Ishikawa (cell line): ENCODE data around the gene MYL12A.

Experiments
- CEBPB ChIP-seq: IDR thresholded peaks from 2 replicates; pipeline ENCODE4 v1.6.1; 2012
- CREB1 ChIP-seq: IDR thresholded peaks from 2 replicates; pipeline ENCODE4 v1.6.1; 2012; ENCODE audit warnings: low read depth
- EGR1 ChIP-seq: IDR thresholded peaks from 2 replicates; pipeline ENCODE4 v1.6.1; 2012
- EP300 ChIP-seq: IDR thresholded peaks from 2 replicates; pipeline ENCODE4 v1.6.1; 2012; ENCODE audit warnings: borderline replicate concordance
- FOXM1 ChIP-seq: IDR thresholded peaks from 2 replicates; pipeline ENCODE4 v1.6.1; 2012; ENCODE audit warnings: low read depth, borderline replicate concordance
- MAX ChIP-seq: IDR thresholded peaks from 2 replicates; pipeline ENCODE4 v1.6.1; 2012
- NFIC ChIP-seq: IDR thresholded peaks from 2 replicates; pipeline ENCODE4 v1.6.1; 2012
- RAD21 ChIP-seq: IDR thresholded peaks from 2 replicates; pipeline ENCODE4 v1.6.1; 2012; ENCODE audit warnings: low read depth
- REST ChIP-seq: IDR thresholded peaks from 2 replicates; pipeline ENCODE4 v1.6.1; 2012; ENCODE audit warnings: low read depth, mild to moderate bottlenecking
- TAF1 ChIP-seq: IDR thresholded peaks from 2 replicates; pipeline ENCODE4 v1.6.1; 2012; ENCODE audit warnings: low read depth, mild to moderate bottlenecking
- TCF12 ChIP-seq: IDR thresholded peaks from 2 replicates; pipeline ENCODE4 v1.6.1; 2012; ENCODE audit warnings: low read depth
- TEAD4 ChIP-seq: IDR thresholded peaks from 2 replicates; pipeline ENCODE4 v1.6.1; 2012
- USF1 ChIP-seq: IDR thresholded peaks from 2 replicates; pipeline ENCODE4 v1.6.1; 2012
- YY1 ChIP-seq: IDR thresholded peaks from 2 replicates; pipeline ENCODE4 v1.6.1; 2012; ENCODE audit warnings: low read depth
- ZBTB7A ChIP-seq: IDR thresholded peaks from 2 replicates; pipeline ENCODE4 v1.6.1; 2012; ENCODE audit warnings: low read depth

Gene MYL12A

GRCh38 chr18:3219631-3220335 lies 27.8 kb upstream of the MYL12A start, which contains the start of gene MYOM1:
Gene MYOM1, minus strand, starts transcription at chr18:3219968. Its CDS starts 4,745 bp downstream, at chr18:3215223.
- no peak for TF ChIP-seq YY1
- TF ChIP-seq TAF1: no peak
- no peak for TF ChIP-seq CREB1
- TF ChIP-seq TEAD4: no peak
- TF ChIP-seq EGR1: no peak
- TF ChIP-seq RAD21: no peak

- TF ChIP-seq RAD21 (no peak), REST (no peak), ZBTB7A (no peak), TCF12 (no peak), CEBPB (no peak), TAF1 (no peak), MAX (no peak), TEAD4 (no peak), EGR1 (no peak)
Observed at GRCh38 chr18:3221496-3221895, 26.1 kb upstream of the MYL12A start.

DNA sequence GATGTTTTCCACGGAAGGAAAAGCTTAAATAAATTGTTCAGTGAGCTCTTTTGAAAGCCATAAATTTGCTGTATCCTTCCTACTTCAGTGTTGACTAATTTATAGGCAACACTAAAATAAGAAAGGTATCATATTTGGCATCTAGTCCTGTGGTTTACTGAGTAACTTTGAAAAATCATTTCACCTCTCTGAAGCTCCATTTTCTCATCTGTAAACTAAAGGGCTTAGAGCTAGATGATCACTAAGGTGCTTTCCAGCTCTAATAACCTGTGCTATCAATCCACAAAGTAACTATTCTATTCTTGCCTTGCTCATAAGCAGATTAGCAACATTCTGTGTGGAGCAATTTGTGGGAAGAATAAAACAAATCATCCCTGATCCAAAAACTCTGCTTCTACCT lies 24.2 kb upstream of the MYL12A start:
- no peak for TF ChIP-seq FOXM1
- no peak for TF ChIP-seq EGR1
- no peak for TF ChIP-seq TAF1
- no peak for TF ChIP-seq NFIC
- no peak for TF ChIP-seq TEAD4
- no peak for TF ChIP-seq USF1
- TF ChIP-seq TCF12: no peak
- no peak for TF ChIP-seq MAX

DNA sequence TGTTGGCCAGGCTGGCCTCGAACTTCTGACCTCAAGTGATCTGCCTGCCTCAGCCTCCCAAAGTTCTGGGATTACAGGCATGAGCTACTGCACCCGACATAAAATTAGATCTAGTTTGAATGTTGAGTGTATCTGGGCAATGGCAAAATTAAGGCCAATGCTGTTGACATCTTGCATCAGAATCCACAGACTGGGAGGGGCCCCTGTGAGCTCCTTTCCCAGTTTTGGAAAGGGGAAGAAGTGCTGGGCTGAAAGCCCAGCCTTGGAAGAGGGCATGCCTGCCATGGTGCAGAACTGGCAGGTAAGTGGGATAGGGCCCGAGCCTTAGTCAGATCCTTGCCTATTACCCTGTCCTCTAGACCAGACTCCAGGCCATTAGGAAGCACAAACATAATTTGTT lies 23.4 kb upstream of the MYL12A start:
- TF ChIP-seq FOXM1: no peak
- TF ChIP-seq TAF1: no peak
- TF ChIP-seq TEAD4: no peak
- TF ChIP-seq ZBTB7A: no peak
- no peak for TF ChIP-seq USF1
- no peak for TF ChIP-seq REST
- TF ChIP-seq RAD21: no peak
- TF ChIP-seq YY1: no peak
- no peak for TF ChIP-seq EP300
- TF ChIP-seq TCF12: no peak
- no peak for TF ChIP-seq MAX
- no peak for TF ChIP-seq NFIC
- TF ChIP-seq EGR1: no peak
- TF ChIP-seq CREB1: no peak
- no peak for TF ChIP-seq CEBPB

DNA sequence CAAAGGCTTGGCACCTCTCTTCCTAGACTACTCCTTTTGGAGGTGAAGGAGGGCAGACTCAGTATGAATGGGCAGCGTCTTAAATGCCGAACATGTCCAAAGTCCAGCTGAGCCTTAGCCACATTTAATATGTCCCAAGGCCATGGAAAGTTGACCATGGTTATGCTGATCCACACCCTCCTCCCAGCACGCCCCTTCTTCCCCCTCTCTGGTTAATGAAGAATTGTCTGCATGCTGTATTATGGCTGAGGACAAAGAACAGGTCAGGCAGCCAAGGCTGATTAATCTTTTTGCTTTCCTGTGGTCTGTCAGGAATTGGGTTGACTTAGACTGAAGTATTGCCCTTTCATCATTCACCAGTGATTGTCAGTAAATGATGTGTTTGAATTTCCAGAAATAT lies 22.0 kb upstream of the MYL12A start:
- no peak for TF ChIP-seq ZBTB7A
- TF ChIP-seq TAF1: no peak
- no peak for TF ChIP-seq TCF12
- no peak for TF ChIP-seq NFIC
- no peak for TF ChIP-seq REST
- no peak for TF ChIP-seq YY1
- TF ChIP-seq CREB1: no peak
- TF ChIP-seq TEAD4: no peak
- no peak for TF ChIP-seq USF1
- TF ChIP-seq CEBPB: no peak
- no peak for TF ChIP-seq EP300
- TF ChIP-seq RAD21: no peak
- no peak for TF ChIP-seq FOXM1
- no peak for TF ChIP-seq EGR1
- no peak for TF ChIP-seq MAX
